Calu3 (cell line): ENCODE results near the gene SEC31B. TPM values are rescaled to one million over a fixed set of nuclear protein-coding genes. Genes with fewer than 3 reads are reported as not detected.

Experiments used
- BruUV-seq: library from RNA; stranded (reverse); fragments of 400-500 nt; replicated peaks from 2 replicates; lab custom pipeline; 2021; lab: Mats Ljungman, UMichigan
- CTCF ChIA-PET: fragments of 300-600 bp; sonication (Branson Sonifier 250); formaldehyde crosslinking; loops from one replicate; lab custom pipeline; 2022; ENCODE audit warnings: antibody characterized with exemption; lab: Charles Lee
- DNase-seq: peaks from one replicate; pipeline ENCODE4 v3.0.0; 2022
- H3K27ac Mint-ChIP-seq: one replicate; pipeline ENCODE4 v1.8.0; 2022; ENCODE audit warnings: mixed read lengths; ENCODE audit not compliant: unreplicated experiment
- H3K27me3 Mint-ChIP-seq: one replicate; pipeline ENCODE4 v1.8.0; 2022; ENCODE audit warnings: mixed read lengths; ENCODE audit not compliant: unreplicated experiment
- H3K36me3 Mint-ChIP-seq: one replicate; pipeline ENCODE4 v1.8.0; 2022; ENCODE audit warnings: mild to moderate bottlenecking, moderate library complexity, mixed read lengths; ENCODE audit not compliant: insufficient read depth, unreplicated experiment
- H3K4me1 Mint-ChIP-seq: one replicate; pipeline ENCODE4 v1.8.0; 2022; ENCODE audit warnings: mild to moderate bottlenecking, low read depth, mixed read lengths; ENCODE audit not compliant: unreplicated experiment
- H3K4me3 Mint-ChIP-seq: one replicate; pipeline ENCODE4 v1.8.0; 2022; ENCODE audit warnings: mild to moderate bottlenecking, low read depth, moderate library complexity, mixed read lengths; ENCODE audit not compliant: unreplicated experiment
- H3K9me3 Mint-ChIP-seq: one replicate; pipeline ENCODE4 v1.8.0; 2022; ENCODE audit warnings: low read depth, mixed read lengths; ENCODE audit not compliant: unreplicated experiment
- intact Hi-C: fragments of 100-400 bp; cut with micrococcal nuclease; formaldehyde crosslinking; loops from one replicate; pipeline ENCODE4 v1.10.0; 2022; ENCODE audit not compliant: unreplicated experiment
- total RNA-seq: library from RNA; stranded (reverse); gene quantifications from 2 replicates; pipeline ENCODE4 v1.2.3, GENCODE V29; 2022
- TF ChIP-seq, protein P1 (sequence below): fragments of 200-600 bp; IDR thresholded peaks from one replicate; pipeline ENCODE4 v1.8.0; 2022; ENCODE audit warnings: antibody characterized with exemption; ENCODE audit not compliant: unreplicated experiment

Gene SEC31B
- total RNA-seq, 1 experiment from 2014 or later = 6.5 TPM

DNA sequence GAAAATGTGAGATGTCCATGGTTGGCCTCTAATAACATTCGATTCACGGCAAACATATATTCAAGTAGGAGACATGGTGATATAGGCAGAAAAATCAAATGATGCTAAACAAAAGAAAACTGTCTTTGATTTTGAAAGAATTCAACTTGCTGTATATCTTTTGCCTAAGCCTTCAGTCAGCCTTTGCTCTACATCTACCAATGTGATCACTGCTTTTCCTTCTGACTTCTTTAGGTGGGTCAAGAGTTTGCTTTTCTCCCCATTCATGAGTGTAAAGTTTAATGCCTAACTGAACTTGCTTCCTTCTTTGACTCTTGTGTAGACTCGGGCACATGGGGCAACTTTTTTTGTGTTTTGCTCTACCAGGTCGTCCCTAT, 15.7 kb upstream of the SEC31B start:
- Mint-ChIP-seq H3K36me3 (peaks cover 7% of the 10 kb centered on the region), H3K27ac (no peak overlapping the region), H3K27me3 (no peaks in the 10 kb centered on the region), H3K4me3 (no peak overlapping the region), H3K4me1 (no peaks in the 10 kb centered on the region), H3K9me3 (no peaks in the 10 kb centered on the region)
- DNase-seq = no peak
- CTCF ChIA-PET = interaction anchor here (0.7 to 1.5 kb wide), 8 partner anchors 9 to 361 kb away, joined by 4 to 9 read pairs (median 4); no protein-coding TSS in a partner anchor
- no TSS peak for BruUV-seq
- TF ChIP-seq, protein P1, sequence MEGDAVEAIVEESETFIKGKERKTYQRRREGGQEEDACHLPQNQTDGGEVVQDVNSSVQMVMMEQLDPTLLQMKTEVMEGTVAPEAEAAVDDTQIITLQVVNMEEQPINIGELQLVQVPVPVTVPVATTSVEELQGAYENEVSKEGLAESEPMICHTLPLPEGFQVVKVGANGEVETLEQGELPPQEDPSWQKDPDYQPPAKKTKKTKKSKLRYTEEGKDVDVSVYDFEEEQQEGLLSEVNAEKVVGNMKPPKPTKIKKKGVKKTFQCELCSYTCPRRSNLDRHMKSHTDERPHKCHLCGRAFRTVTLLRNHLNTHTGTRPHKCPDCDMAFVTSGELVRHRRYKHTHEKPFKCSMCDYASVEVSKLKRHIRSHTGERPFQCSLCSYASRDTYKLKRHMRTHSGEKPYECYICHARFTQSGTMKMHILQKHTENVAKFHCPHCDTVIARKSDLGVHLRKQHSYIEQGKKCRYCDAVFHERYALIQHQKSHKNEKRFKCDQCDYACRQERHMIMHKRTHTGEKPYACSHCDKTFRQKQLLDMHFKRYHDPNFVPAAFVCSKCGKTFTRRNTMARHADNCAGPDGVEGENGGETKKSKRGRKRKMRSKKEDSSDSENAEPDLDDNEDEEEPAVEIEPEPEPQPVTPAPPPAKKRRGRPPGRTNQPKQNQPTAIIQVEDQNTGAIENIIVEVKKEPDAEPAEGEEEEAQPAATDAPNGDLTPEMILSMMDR = no peak
- intact Hi-C loops = no loop called here

DNA sequence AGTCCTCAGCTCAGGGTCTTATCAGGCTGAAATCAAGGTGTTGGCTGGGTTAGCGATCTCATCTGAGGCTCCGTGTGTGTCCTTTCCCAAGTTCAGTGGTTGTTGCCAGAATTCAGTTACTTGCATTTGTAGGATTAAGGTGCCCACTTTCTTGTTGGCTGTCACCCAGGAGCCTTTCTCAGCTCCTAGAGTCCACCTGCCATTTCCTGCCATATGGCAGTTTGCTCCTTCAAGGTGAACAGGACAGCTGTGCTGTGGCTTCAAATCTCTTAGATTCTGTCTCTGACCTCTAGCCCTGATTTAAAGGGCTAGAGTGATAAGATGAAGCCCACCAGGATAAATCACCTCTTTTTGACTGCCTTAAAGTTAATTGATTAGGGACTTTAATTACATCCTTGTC, 15.1 kb upstream of the SEC31B start:
- no peak for DNase-seq
- BruUV-seq = no TSS peak
- H3K9me3 Mint-ChIP-seq = no peaks in the 10 kb centered on the region
- intact Hi-C loops = no loop called here
- H3K4me1 Mint-ChIP-seq = no peaks in the 10 kb centered on the region
- H3K27ac Mint-ChIP-seq = no peak overlapping the region
- TF ChIP-seq, protein P1 = no peak
- H3K36me3 Mint-ChIP-seq = peaks cover 11% of the 10 kb centered on the region
- no peak overlapping the region for H3K4me3 Mint-ChIP-seq
- H3K27me3 Mint-ChIP-seq = no peaks in the 10 kb centered on the region
- CTCF ChIA-PET = interaction anchor here (1.5 kb wide), 1 partner anchor 10 kb away, joined by 6 read pairs; no protein-coding TSS in a partner anchor

DNA sequence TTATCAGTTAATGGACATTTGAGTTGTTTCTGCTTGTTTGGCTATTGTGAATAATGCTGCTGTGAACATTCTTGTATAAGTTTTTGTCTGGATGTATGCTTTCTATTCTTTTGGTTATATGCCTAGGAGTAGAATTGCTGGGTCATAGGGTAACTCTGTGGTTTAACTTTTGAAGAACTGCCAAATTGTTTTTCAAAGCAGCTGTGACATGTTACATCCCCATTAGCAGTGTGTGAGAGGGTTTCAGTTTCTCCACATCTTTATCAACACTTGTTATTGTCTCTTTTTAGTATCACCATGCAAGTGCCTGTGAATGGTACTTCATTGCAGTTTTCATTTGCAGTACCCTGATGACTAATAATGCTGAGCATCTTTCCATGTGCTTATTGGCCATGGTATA, 12.1 kb upstream of the SEC31B start:
- Mint-ChIP-seq H3K4me3 (no peak overlapping the region), H3K9me3 (no peaks in the 10 kb centered on the region), H3K27me3 (no peaks in the 10 kb centered on the region), H3K4me1 (no peaks in the 10 kb centered on the region), H3K36me3 (peaks cover 16% of the 10 kb centered on the region), H3K27ac (no peak overlapping the region)
- TF ChIP-seq, protein P1 = no peak
- BruUV-seq = no TSS peak
- intact Hi-C loops = no loop called here
- CTCF ChIA-PET = no interaction called here
- no peak for DNase-seq

DNA sequence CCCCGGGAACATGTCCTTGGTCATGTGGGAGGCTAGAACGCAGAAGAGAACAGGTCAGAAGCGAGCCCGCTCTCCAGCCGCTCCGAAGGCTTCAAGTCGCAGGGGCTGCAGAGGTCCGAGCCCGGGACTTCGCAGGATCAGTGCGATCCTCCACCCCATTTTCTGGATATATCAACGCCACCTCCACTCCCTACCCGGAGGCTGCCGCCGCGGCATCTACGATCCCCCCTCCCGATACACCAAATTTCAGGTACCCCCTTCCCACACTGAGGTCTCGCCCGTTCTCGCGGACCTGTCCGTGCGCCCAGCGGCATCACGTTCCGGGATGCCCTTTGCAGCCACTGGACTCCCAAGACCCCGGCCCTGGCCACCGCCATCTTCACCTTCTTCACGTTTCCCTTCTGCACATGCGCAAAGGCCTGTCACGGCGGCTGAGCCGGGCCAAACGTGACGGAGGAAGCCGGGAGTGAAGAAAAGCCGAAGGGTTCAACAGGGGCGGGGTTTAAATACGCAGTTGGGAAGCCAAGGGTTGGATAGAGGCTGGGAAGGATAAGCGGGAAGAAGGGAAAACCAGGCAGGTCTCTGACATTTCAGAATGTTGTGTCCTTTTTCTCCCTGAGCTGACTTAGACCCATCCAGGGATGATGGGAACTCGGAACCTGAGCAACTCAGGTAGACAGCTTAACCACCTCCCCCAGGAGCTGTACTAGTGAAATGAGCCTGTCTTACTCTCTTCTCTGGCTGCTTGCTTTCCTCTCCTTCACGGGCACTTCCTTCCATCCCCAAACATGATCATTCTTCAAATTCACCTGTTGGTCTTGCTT, 10.0 kb upstream of the SEC31B start, which contains the start of gene NDUFB8:
TSS of gene NDUFB8 (minus strand) at position 397 of the 824 bp plus-strand sequence. CDS start at position 377, 20 bp downstream.
- Mint-ChIP-seq H3K27me3 (no peaks in the 10 kb centered on the region), H3K36me3 (peaks cover 15% of the 10 kb centered on the region), H3K4me1 (no peaks in the 10 kb centered on the region), H3K27ac (peak within 1 kb of the TSS; percentile 71), H3K4me3 (peak within 1 kb of the TSS; percentile 94), H3K9me3 (no peaks in the 10 kb centered on the region)
- no TSS peak for BruUV-seq
- peak; percentile 80 for DNase-seq
- intact Hi-C loops = no loop called here
- CTCF ChIA-PET = interaction anchor here (0.8 kb wide), 1 partner anchor 11 kb away, joined by 4 read pairs; no protein-coding TSS in a partner anchor
- TF ChIP-seq, protein P1 = no peak
